A673 (cell line): ENCODE results near the gene LTO1. TPM values are rescaled to one million over a fixed set of nuclear protein-coding genes. Genes with fewer than 3 reads are reported as not detected.

Source experiments
- BruUV-seq: library from RNA; stranded (reverse); fragments of 400-500 nt; replicated peaks from 2 replicates; lab custom pipeline; 2021; lab: Mats Ljungman, UMichigan
- CTCF ChIA-PET: fragments of 300-600 bp; sonication (Branson Sonifier 250); formaldehyde crosslinking; loops from one replicate; lab custom pipeline; 2022; ENCODE audit warnings: antibody characterized with exemption; lab: Charles Lee
- POLR2A ChIA-PET: fragments of 300-600 bp; sonication (Branson Sonifier 250); formaldehyde crosslinking; loops from one replicate; lab custom pipeline; 2022; ENCODE audit warnings: antibody characterized with exemption; ENCODE audit not compliant: low non-redundant PET; lab: Charles Lee
- DNase-seq: peaks from one replicate; pipeline ENCODE4 v3.0.0-alpha.2; 2015; ENCODE audit warnings: low spot score
- H3K27ac ChIP-seq: fragments of 200-600 bp; sonication (generic); 2 replicates; pipeline ENCODE4 v1.5.1; 2016; ENCODE audit warnings: mixed run types, low read depth, mild to moderate bottlenecking, mixed read lengths, antibody characterized with exemption, low read length; ENCODE audit not compliant: poor library complexity, severe bottlenecking
- H3K27me3 ChIP-seq: fragments of 200-600 bp; sonication (generic); replicated peaks from 2 replicates; pipeline ENCODE4 v1.6.1; 2017; ENCODE audit warnings: mixed run types, low read depth, mild to moderate bottlenecking, mixed read lengths, antibody characterized with exemption, low read length; ENCODE audit not compliant: insufficient read depth, poor library complexity
- H3K36me3 ChIP-seq: fragments of 200-600 bp; sonication (generic); 2 replicates; pipeline ENCODE4 v1.6.1; 2016; ENCODE audit warnings: mixed run types, mild to moderate bottlenecking, mixed read lengths, antibody characterized with exemption, low read length; ENCODE audit not compliant: insufficient read depth, poor library complexity, severe bottlenecking
- H3K4me1 ChIP-seq: fragments of 200-600 bp; sonication (generic); 2 replicates; pipeline ENCODE4 v1.6.1; 2017; ENCODE audit warnings: mixed run types, mild to moderate bottlenecking, mixed read lengths, antibody characterized with exemption, low read length; ENCODE audit not compliant: insufficient read depth, poor library complexity, severe bottlenecking
- H3K4me3 ChIP-seq: fragments of 200-600 bp; sonication (generic); 2 replicates; pipeline ENCODE4 v1.5.1; 2016; ENCODE audit warnings: low read depth, mixed run types, mild to moderate bottlenecking, mixed read lengths, low read length; ENCODE audit not compliant: poor library complexity, severe bottlenecking
- H3K9me3 ChIP-seq: fragments of 200-600 bp; sonication (generic); 2 replicates; pipeline ENCODE4 v1.6.1; 2016; ENCODE audit warnings: mixed run types, low read depth, mild to moderate bottlenecking, mixed read lengths, antibody characterized with exemption, low read length; ENCODE audit not compliant: poor library complexity, severe bottlenecking
- EZH2 ChIP-seq: fragments of 200-600 bp; sonication (generic); IDR thresholded peaks from 2 replicates; pipeline ENCODE4 v1.6.1; 2017; ENCODE audit warnings: borderline replicate concordance, low read depth, mild to moderate bottlenecking, mixed read lengths, antibody characterized with exemption, low read length; ENCODE audit not compliant: poor library complexity, severe bottlenecking
- intact Hi-C: fragments of 100-400 bp; cut with micrococcal nuclease; formaldehyde crosslinking; loops from one replicate; pipeline ENCODE4 v1.10.0; 2022; ENCODE audit not compliant: unreplicated experiment
- total RNA-seq: library from RNA; stranded (reverse); gene quantifications from 2 replicates; pipeline ENCODE4 v1.2.3, GENCODE V29; 2021
- TF ChIP-seq, protein P1 (sequence below): fragments of 300-800, 200-600 bp; sonication (generic); conservative IDR thresholded peaks from 2 replicates; pipeline ENCODE4 v1.5.1; 2017; ENCODE audit warnings: low read depth, mild to moderate bottlenecking, antibody characterized with exemption, low read length, moderate library complexity, mixed read lengths

The LTO1 gene
- total RNA-seq, 1 experiment from 2014 or later: 56.0 TPM

DNA sequence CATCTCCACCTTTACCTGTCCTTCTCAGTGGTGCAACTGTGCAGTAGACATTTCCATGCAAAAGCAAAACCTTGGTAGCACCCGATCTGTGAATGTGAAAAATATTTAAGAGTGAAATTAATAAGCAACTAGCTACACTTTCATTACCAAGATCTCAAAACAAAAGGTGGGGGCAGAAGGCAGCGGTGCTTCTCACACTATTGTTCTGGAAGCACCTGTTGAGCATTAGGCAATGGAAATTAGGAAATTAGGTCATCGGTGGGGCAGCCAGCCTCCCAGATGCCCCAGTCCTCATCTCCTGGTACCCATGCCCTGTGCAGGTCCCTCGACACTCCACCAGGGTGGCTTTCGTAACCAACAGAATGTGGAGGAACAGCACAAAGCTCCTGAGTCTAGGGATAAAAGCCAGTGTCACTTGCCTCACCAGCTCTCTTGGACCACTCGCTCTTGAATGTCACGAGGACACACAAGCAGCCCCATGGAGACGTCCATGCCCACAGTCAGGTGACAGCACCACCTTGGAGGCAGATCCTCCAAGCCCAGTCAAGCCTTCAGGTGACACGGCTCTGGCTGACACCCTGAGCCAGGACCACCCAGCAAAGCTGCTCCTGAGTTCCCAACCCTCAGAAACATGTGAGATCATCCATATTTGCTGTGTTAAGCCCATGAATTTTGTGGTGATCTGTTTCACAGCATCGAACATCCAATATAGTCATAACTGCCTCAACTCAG lies 3.3 kb downstream of the LTO1 start:
- peak; percentile 46 for DNase-seq
- ChIA-PET CTCF (interaction anchor here (0.6 to 3.9 kb wide), 5 partner anchors 16 to 571 kb away, joined by 3 to 27 read pairs (median 4); no protein-coding TSS in a partner anchor), POLR2A (no interaction called here)
- Histone ChIP-seq H3K27ac (peak overlapping the region; percentile 69), H3K4me1 (peaks cover 62% of the 10 kb centered on the region), H3K27me3 (no peaks in the 10 kb centered on the region), H3K9me3 (no peaks in the 10 kb centered on the region), H3K36me3 (peaks cover 35% of the 10 kb centered on the region), H3K4me3 (no peak overlapping the region)
- intact Hi-C loops: loop anchor here (2.0 kb wide), 1 partner anchor 571 kb away; no protein-coding TSS in a partner anchor
- TF ChIP-seq, protein P1, sequence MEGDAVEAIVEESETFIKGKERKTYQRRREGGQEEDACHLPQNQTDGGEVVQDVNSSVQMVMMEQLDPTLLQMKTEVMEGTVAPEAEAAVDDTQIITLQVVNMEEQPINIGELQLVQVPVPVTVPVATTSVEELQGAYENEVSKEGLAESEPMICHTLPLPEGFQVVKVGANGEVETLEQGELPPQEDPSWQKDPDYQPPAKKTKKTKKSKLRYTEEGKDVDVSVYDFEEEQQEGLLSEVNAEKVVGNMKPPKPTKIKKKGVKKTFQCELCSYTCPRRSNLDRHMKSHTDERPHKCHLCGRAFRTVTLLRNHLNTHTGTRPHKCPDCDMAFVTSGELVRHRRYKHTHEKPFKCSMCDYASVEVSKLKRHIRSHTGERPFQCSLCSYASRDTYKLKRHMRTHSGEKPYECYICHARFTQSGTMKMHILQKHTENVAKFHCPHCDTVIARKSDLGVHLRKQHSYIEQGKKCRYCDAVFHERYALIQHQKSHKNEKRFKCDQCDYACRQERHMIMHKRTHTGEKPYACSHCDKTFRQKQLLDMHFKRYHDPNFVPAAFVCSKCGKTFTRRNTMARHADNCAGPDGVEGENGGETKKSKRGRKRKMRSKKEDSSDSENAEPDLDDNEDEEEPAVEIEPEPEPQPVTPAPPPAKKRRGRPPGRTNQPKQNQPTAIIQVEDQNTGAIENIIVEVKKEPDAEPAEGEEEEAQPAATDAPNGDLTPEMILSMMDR: no peak
- TF ChIP-seq EZH2: no peak
- no TSS peak for BruUV-seq

DNA sequence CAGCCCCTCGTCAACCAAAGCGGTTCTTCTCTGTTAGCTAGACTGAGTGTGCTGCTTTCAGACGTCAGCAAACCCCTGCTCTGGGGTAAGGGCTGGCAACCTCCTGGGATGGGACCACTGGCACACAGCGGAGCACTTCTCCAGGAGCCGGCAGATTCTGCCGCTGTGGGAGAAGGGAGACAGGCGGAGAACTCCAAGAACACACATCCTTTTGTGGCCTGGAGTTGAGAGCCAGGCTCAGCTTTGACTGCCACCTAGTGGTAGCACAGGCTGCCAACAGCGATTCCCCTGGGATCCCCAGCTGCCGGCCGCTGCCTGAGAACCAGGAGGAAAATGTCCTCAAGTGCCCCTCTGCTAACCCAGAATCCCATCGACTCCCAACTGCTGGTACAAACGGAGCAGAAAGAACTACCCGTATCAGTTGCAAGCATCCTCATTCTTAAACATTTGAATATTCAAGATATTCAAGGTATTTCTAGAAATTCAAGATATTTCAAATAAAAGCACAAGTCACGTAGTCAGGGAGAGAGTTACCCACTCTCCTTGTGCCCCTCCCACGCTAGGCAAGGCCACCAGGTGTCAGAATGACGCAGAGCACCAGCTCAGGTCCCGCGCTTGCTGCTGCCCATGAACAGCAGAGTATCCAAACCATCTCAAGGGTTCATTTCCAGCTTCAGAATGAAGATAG lies 4.9 kb downstream of the LTO1 start:
- Histone ChIP-seq H3K36me3 (peaks cover 40% of the 10 kb centered on the region), H3K9me3 (no peaks in the 10 kb centered on the region), H3K27me3 (no peaks in the 10 kb centered on the region), H3K4me3 (no peak overlapping the region), H3K4me1 (peaks cover 50% of the 10 kb centered on the region), H3K27ac (peak overlapping the region; percentile 69)
- POLR2A ChIA-PET: interaction anchor here (0.5 kb wide), 1 partner anchor 464 kb away, joined by 3 read pairs; no protein-coding TSS in a partner anchor
- TF ChIP-seq, protein P1: peak; percentile 99
- TF ChIP-seq EZH2: no peak
- peak; percentile 96 for DNase-seq
- CTCF ChIA-PET: interaction anchor here (0.6 to 3.9 kb wide), 9 partner anchors 11 to 569 kb away, joined by 3 to 27 read pairs (median 3); partner anchors contain the start of gene MYEOV
- BruUV-seq: no TSS peak
- intact Hi-C loops: loop anchor here (2.0 kb wide), 1 partner anchor 570 kb away; no protein-coding TSS in a partner anchor

- peaks cover 43% of the 10 kb centered on the region for H3K36me3 ChIP-seq
- ChIA-PET POLR2A (interaction anchor here (0.6 kb wide), 2 partner anchors 348 to 901 kb away, joined by 3 to 4 read pairs; no protein-coding TSS in a partner anchor), CTCF (interaction anchor here (0.6 to 3.9 kb wide), 3 partner anchors 9 to 568 kb away, joined by 6 to 27 read pairs (median 7); partner anchors contain the start of gene MYEOV)
- TF ChIP-seq EZH2: no peak
- TF ChIP-seq, protein P1: no peak
- H3K27me3 ChIP-seq: no peaks in the 10 kb centered on the region
- no TSS peak for BruUV-seq
- peaks cover 50% of the 10 kb centered on the region for H3K4me1 ChIP-seq
- DNase-seq: no peak
- intact Hi-C loops: no loop called here
- H3K4me3 ChIP-seq: no peak overlapping the region
- H3K27ac ChIP-seq: peak overlapping the region; percentile 69
- no peaks in the 10 kb centered on the region for H3K9me3 ChIP-seq
These were observed 5.7 kb downstream of the LTO1 start for GRCh38 chr11:69669486-69669885.
